GM19468 (cell line): ENCODE results near the gene VIPR2.

Experiments
- ATAC-seq: cut with Tn5 transposase; IDR thresholded peaks from one replicate; pipeline ENCODE4 v1.9.1; 2021; ENCODE audit warnings: mild to moderate bottlenecking, moderate library complexity, moderate number of reproducible peaks; ENCODE audit not compliant: unreplicated experiment; ENCODE audit errors: extremely low read depth

VIPR2 gene

GRCh38 chr7:159071260-159071659 lies 73.4 kb downstream of the VIPR2 start:
- ATAC-seq, result no peak

- no peak for ATAC-seq
These were observed 74.1 kb downstream of the VIPR2 start for GRCh38 chr7:159070431-159071148.

DNA sequence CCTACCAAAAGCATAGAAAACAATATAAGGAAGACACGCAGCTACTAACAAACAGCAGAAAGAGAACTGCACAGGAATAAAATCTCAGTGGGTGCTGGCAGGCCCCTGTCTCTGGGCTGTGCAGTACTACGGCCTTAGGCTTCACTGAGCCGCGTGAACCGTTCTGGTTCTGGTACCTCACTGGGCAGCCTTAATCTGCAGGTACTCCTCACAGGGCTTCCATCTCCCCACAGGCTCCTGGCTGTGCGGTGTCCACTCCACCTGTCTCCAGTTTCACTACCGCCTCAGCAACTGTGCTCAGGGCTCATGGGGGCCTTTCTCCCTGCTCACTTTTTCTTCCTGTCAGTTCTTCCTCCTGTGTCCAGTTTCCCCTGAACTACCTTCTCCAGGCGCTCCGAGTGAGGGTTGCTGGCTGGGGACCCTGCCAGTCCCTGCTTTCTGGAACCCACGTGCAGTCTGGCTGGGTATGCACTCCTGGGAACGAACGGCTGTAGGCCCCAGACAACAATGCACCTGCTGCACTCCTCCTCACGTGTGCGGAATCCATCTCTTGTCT lies 75.7 kb downstream of the VIPR2 start:
- ATAC-seq, result no peak

DNA sequence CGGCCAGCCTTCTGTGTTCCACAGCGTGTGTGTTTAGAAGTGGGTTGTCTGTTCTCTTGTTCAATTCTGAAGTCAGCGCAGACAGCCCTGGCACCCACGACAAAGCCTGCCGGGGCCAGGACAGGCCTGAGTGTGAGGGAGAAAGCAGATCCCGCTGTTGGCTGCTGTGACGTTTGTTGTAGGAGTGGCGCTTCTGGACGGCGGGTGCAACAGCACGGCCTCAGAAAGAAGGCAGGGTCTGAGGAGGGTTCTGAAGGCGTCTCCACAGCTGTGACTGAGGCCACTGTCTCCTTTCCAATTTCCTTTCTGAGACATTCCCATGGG lies 76.2 kb downstream of the VIPR2 start:
- no peak for ATAC-seq

DNA sequence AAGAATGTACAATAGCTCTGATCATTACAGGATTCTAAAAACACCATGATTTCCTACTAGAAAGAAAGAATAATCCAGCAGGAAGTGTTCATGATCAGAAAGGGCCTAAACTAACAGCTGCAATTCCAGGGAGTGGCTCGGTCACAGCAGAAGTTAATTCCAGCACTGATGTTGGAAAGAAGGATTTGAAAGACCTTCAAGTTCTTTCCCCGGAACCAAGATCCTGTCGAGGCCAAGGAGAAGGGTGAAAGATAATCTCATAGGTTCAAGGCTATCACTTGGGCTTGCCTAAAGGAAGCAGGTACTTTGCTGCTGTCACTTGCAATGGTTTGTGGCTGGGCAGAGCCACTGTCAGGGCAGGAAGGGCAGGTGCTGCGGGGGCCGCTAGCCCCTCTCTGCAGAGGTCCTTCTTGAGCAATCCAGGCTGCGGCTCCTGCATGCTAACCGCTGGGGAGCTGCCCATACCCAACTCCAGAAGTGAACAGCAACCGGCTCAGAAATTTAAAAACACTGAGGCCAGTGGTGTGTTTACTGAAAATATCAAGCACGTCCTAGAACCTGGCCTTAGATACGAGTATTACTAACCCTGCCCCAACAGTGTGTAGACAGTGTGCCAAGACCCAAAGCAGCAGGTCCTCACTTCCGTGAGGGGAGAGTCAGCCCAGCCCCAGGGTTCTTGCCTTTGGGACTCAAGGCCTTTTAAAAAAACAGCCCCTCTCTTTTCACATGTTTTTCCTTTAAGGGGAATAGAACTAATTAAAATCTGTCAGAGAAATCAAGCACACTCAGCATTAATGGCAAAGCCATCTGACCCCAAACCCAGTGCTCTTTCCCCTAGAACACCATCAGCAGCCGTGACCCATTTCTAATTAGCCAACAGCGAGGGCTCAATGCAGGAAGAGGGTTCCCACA lies 76.8 kb downstream of the VIPR2 start:
- ATAC-seq, result no peak

GRCh38 chr7:159066816-159067575 lies 77.7 kb downstream of the VIPR2 start:
- no peak for ATAC-seq

GRCh38 chr7:159065852-159066480 lies 78.7 kb downstream of the VIPR2 start:
- ATAC-seq, result no peak

GRCh38 chr7:159064816-159065510 lies 79.7 kb downstream of the VIPR2 start:
- ATAC-seq, result no peak

GRCh38 chr7:159064121-159064815 lies 80.4 kb downstream of the VIPR2 start:
- ATAC-seq, result no peak

GRCh38 chr7:159063046-159063840 lies 81.4 kb downstream of the VIPR2 start:
- ATAC-seq, result no peak

- no peak for ATAC-seq
These were observed 82.1 kb downstream of the VIPR2 start for GRCh38 chr7:159062569-159062968.

DNA sequence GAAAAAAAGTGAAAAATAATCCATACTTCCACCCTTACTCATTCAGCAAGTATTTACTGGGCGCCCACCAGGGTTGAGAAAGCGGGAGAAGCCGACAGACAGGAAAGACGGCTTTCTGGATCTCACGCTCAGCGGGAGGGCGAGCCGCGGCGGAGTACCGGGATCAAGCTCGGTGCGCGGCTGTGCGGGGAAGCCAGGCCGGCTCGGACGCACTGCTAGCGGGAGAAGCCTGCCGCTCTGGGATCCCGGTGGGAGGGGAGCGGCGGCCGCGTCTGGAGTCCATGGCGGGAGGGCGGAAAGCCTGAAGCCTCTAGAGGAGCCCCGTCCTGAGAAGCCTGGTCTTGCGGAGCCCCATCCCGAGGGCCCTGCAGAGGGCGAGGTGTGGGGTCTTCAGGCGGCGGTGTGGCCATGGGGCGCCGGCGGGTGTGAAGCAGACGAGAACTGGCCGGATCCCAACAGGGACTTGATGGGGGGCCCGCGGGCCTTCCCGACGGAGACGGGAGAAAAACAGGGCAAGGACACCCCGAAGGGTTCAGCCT lies 82.9 kb downstream of the VIPR2 start:
- no peak for ATAC-seq

GRCh38 chr7:159061209-159061608 lies 83.5 kb downstream of the VIPR2 start:
- no peak for ATAC-seq

- no peak for ATAC-seq
These were observed 84.2 kb downstream of the VIPR2 start for GRCh38 chr7:159060440-159060839.

GRCh38 chr7:159059629-159060028 lies 85.0 kb downstream of the VIPR2 start:
- no peak for ATAC-seq

- no peak for ATAC-seq
These were observed 87.0 kb downstream of the VIPR2 start for GRCh38 chr7:159057647-159058046.

DNA sequence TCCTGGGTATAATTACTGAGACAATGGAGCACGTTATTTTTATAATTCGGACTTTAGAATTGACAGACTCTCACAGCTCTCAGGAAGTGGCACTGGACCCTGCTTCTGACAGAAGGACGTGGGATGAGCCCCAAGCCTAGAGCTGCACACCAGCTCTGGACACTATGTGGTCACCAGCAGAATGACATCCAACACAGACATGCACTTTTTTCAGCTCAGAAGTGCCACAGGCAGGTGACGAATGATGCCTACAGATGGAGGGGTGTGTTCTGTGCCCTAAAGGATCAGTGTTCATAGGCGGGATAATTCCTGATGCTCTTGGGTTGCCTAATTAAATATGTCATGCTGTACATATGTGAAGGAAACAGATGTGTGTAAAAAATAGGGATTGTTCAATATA lies 87.9 kb downstream of the VIPR2 start:
- no peak for ATAC-seq

- no peak for ATAC-seq
These were observed 92.8 kb downstream of the VIPR2 start for GRCh38 chr7:159051916-159052315.
